OCI-LY7 (cell line): ENCODE measurements around the gene ITPA.

Experiments
- EZH2phosphoT487 ChIP-seq: fragments of 200-600 bp; sonication (generic); IDR thresholded peaks from 2 replicates; pipeline ENCODE4 v1.6.1; 2018; ENCODE audit warnings: low read depth, borderline replicate concordance, mild to moderate bottlenecking, mixed run types, antibody characterized with exemption, low read length, moderate library complexity, mixed read lengths
- TF ChIP-seq, protein P1 (sequence below): fragments of 200-600 bp; sonication (generic); conservative IDR thresholded peaks from 2 replicates; pipeline ENCODE4 v1.5.1; 2014; ENCODE audit warnings: mild to moderate bottlenecking, antibody characterized with exemption, low read length, moderate library complexity, mixed read lengths

DNA sequence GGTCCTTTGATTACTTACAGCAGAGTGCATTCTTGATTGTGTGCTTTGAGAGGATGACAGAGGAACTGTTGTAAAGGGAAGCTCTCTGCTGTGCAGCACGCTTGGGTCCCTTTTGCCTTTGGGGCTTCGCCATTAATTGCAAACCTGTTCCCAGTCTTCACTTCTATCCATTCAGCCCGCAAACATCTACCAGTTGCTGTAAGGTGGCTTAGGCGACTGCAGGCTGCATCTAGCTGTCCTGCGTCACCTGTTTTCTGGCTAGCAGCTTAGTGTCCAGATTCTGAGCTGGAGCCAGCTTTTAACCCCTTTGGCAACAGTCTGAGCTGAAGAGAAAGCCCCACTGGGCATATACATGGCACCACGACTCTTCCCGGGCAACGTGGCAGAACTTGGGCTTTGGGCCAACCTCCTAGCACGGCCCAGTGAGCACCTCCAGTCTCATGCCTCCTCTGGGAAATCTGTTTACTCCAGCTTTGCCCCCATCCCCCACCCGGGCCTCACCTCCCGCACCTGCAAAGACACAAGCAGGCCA is 47.2 kb upstream of the ITPA start:
- TF ChIP-seq EZH2phosphoT487: no peak
- TF ChIP-seq, protein P1, sequence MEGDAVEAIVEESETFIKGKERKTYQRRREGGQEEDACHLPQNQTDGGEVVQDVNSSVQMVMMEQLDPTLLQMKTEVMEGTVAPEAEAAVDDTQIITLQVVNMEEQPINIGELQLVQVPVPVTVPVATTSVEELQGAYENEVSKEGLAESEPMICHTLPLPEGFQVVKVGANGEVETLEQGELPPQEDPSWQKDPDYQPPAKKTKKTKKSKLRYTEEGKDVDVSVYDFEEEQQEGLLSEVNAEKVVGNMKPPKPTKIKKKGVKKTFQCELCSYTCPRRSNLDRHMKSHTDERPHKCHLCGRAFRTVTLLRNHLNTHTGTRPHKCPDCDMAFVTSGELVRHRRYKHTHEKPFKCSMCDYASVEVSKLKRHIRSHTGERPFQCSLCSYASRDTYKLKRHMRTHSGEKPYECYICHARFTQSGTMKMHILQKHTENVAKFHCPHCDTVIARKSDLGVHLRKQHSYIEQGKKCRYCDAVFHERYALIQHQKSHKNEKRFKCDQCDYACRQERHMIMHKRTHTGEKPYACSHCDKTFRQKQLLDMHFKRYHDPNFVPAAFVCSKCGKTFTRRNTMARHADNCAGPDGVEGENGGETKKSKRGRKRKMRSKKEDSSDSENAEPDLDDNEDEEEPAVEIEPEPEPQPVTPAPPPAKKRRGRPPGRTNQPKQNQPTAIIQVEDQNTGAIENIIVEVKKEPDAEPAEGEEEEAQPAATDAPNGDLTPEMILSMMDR: no peak
